Glutamatergic neuron (in vitro differentiated cells): ENCODE results near the gene TSPAN9. TPM values are rescaled to one million over a fixed set of nuclear protein-coding genes. Genes with fewer than 3 reads are reported as not detected.
"Not testable (repeated sequence)": the region's sequence is repeated elsewhere in the genome, so short reads cannot be mapped to it uniquely, and the experiment has no call there.

Experiments used
- DNase-seq: peaks from one replicate; pipeline ENCODE4 v3.0.0; 2022
- H3K27ac Mint-ChIP-seq: one replicate; pipeline ENCODE4 v1.8.0; 2020; ENCODE audit warnings: mild to moderate bottlenecking, mixed read lengths, inconsistent platforms; ENCODE audit not compliant: unreplicated experiment
- H3K27me3 Mint-ChIP-seq: one replicate; pipeline ENCODE4 v1.8.0; 2020; ENCODE audit warnings: mild to moderate bottlenecking, moderate library complexity, mixed read lengths, inconsistent platforms; ENCODE audit not compliant: unreplicated experiment
- H3K36me3 Mint-ChIP-seq: one replicate; pipeline ENCODE4 v1.8.0; 2020; ENCODE audit warnings: mild to moderate bottlenecking, mixed read lengths, inconsistent platforms; ENCODE audit not compliant: unreplicated experiment
- H3K4me1 Mint-ChIP-seq: one replicate; pipeline ENCODE4 v1.8.0; 2020; ENCODE audit warnings: mild to moderate bottlenecking, low read depth, mixed read lengths, inconsistent platforms; ENCODE audit not compliant: unreplicated experiment
- H3K4me3 Mint-ChIP-seq: one replicate; pipeline ENCODE4 v1.8.0; 2020; ENCODE audit warnings: mild to moderate bottlenecking, mixed read lengths, inconsistent platforms; ENCODE audit not compliant: unreplicated experiment
- H3K9me3 Mint-ChIP-seq: one replicate; pipeline ENCODE4 v1.8.0; 2020; ENCODE audit warnings: mild to moderate bottlenecking, moderate library complexity, mixed read lengths, inconsistent platforms; ENCODE audit not compliant: unreplicated experiment
- total RNA-seq: library from RNA; stranded (reverse); fragmentation: NEBNext Ultra II Directional; extraction: Animal tissue kit (Norgen Biotek cat#: 25700); gene quantifications from one replicate; pipeline ENCODE4 v1.2.1, GENCODE V29; 2021; ENCODE audit not compliant: unreplicated experiment
- TF ChIP-seq, protein P1 (sequence below): fragments of 200-600 bp; sonication (generic); IDR thresholded peaks from one replicate; pipeline ENCODE4 v1.5.0; 2021; ENCODE audit not compliant: partially characterized antibody, unreplicated experiment

Gene TSPAN9
- total RNA-seq, 1 donor from 2014 or later, result 142 TPM

DNA sequence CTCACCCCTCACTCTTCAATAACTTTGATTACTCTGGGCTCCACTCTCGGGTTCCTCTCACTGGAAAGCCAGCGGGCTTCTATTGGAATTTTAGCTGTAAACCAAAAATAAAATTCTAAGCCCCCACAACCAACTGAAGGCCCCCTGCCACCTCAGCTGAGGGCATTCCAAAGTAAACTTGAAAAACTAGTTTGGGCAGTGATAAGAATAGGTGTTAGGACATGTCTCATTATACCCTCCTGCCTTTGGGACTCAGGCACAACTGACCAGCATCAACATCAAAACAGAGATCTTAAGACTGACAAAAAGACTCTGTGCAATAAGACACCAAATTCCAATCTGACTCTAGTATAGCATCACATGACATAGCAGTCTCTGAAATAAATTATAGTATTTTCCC is 11.9 kb upstream of the TSPAN9 start:
- DNase-seq, result no peak
- no peaks in the 10 kb centered on the region for H3K27me3 Mint-ChIP-seq
- no peak overlapping the region for H3K27ac Mint-ChIP-seq
- TF ChIP-seq, protein P1, sequence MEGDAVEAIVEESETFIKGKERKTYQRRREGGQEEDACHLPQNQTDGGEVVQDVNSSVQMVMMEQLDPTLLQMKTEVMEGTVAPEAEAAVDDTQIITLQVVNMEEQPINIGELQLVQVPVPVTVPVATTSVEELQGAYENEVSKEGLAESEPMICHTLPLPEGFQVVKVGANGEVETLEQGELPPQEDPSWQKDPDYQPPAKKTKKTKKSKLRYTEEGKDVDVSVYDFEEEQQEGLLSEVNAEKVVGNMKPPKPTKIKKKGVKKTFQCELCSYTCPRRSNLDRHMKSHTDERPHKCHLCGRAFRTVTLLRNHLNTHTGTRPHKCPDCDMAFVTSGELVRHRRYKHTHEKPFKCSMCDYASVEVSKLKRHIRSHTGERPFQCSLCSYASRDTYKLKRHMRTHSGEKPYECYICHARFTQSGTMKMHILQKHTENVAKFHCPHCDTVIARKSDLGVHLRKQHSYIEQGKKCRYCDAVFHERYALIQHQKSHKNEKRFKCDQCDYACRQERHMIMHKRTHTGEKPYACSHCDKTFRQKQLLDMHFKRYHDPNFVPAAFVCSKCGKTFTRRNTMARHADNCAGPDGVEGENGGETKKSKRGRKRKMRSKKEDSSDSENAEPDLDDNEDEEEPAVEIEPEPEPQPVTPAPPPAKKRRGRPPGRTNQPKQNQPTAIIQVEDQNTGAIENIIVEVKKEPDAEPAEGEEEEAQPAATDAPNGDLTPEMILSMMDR, result no peak
- H3K4me3 Mint-ChIP-seq, result no peak overlapping the region
- H3K4me1 Mint-ChIP-seq, result peaks cover 5% of the 10 kb centered on the region
- H3K36me3 Mint-ChIP-seq, result peaks cover 6% of the 10 kb centered on the region
- H3K9me3 Mint-ChIP-seq, result peaks cover 1% of the 10 kb centered on the region

DNA sequence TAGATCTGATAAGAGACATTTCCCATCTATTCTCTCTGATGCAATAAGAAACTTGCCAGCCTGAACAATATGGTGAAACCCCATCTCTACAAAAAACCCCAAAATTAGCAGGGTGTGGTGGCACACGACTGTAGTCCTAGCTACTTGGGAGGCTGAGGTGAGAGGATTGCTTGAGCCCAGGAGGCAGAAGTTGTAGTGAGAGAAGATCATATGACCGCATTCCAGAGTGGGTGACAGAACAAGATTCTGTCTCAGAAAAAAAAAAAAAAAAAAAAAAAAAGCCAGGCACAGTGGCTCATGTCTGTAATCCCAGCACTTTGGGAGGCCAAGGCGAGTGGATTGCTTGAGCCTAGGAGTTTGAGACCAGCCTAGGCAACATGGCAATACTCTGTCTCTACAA is 11.3 kb upstream of the TSPAN9 start:
- not testable (repeated sequence) for H3K27ac Mint-ChIP-seq, H3K4me3 Mint-ChIP-seq, H3K4me1 Mint-ChIP-seq, H3K9me3 Mint-ChIP-seq, H3K27me3 Mint-ChIP-seq, H3K36me3 Mint-ChIP-seq, DNase-seq

DNA sequence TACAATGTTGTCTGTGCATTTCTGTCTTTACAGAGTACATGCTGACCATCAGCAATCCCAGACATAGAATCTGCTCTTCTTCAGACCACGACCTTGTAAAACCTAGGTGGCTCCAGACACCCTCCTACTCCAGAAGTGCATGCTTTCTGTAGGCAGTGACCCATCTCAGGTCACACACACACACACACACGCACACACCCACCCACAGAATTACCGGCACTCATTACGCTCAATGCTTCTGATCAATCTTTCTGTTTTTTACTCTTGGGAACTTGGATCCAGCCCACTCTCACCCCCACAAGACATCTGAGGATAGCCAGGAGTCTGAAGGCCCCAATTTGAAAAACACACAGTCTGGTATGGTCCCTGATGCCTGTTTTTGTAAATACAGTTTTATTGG is 7.5 kb upstream of the TSPAN9 start:
- TF ChIP-seq, protein P1, result no peak
- Mint-ChIP-seq H3K27me3 (no peaks in the 10 kb centered on the region), H3K9me3 (peaks cover 1% of the 10 kb centered on the region), H3K36me3 (no peaks in the 10 kb centered on the region), H3K27ac (no peak overlapping the region), H3K4me1 (peaks cover 3% of the 10 kb centered on the region), H3K4me3 (no peak overlapping the region)
- DNase-seq, result no peak

DNA sequence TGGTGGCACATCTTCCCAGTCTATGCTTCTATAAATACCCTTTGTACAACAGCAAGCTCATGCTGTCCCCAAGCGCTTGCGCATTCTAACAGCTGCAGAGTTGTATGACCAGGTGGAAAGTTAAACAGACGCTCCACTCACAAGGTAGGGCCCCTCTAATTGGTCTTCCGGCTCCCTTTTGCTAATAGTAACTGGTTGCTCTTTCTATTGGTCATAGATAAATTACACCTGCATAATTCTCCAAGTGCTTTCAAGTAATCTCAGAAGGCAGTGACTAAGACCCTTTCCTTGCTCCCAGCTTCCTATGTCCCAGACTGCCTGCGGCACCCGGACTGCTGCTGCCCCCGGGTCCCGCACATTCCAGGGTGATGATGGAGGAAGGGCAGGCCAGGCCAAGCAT is 6.1 kb upstream of the TSPAN9 start:
- DNase-seq, result no peak

DNA sequence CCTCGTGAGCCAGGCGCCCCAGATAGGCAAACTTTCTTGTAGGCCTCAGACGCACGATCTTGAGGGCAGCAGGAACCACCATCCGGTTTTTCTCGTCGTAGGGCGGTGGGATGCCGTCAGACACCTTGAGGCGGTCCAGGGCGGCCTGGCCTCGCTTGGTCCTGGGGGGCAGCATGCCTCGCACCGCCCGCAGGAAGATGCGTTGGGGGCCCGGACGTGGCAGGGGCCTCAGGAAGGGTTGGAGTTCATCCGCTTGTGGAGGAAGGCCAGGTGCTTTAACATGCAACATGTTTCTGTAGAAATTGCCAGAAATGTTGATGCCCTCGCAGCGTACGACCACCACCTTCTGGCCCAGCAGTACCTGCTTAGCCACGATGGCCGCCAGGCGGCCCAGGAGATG is 5.5 kb upstream of the TSPAN9 start:
- Mint-ChIP-seq H3K4me1 (peaks cover 3% of the 10 kb centered on the region), H3K36me3 (no peaks in the 10 kb centered on the region), H3K27me3 (no peaks in the 10 kb centered on the region), H3K4me3 (no peak overlapping the region), H3K27ac (no peak overlapping the region), H3K9me3 (peaks cover 3% of the 10 kb centered on the region)
- TF ChIP-seq, protein P1, result no peak
- DNase-seq, result no peak

More for the DNA sequence above, 6.1 kb upstream of the TSPAN9 start:
- H3K36me3 Mint-ChIP-seq, result no peaks in the 10 kb centered on the region
- no peak overlapping the region for H3K4me3 Mint-ChIP-seq
- H3K27me3 Mint-ChIP-seq, result no peaks in the 10 kb centered on the region
- peaks cover 3% of the 10 kb centered on the region for H3K4me1 Mint-ChIP-seq
- H3K27ac Mint-ChIP-seq, result no peak overlapping the region
- TF ChIP-seq, protein P1, result no peak
- peaks cover 3% of the 10 kb centered on the region for H3K9me3 Mint-ChIP-seq
